Stimulated activated CD4-positive, alpha-beta T cell treated with anti-CD3 and anti-CD28 coated beads, Interleukin-2, amount 100 ng/mL, for 48 hours (primary cell): Measurements from ENCODE around the gene EPM2A.

Experiments used
- DNase-seq, 2 donors: peaks; one replicate each; pipeline ENCODE4 v3.0.0-alpha.2; 2020

Gene EPM2A

DNA sequence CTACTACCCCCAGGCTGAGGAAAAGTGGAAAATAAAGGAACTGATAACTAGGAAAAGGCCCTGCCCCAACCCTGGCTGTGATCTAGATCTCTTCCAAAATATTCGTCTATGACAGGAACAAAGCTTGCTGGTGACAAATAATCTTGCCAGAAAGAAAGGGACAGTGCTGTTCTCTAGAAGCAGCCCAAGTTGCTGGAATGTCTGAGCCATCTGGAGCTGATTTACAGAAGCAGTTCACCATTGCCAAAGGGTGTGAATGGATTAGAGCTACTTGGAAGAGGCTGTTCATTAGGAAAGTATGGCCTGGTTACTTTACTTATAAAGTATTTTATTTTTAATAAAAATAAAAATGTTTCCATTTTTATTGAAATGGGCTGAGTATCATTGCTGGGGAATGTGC, 146.3 kb downstream of the EPM2A start:
- DNase-seq: no peak

DNA sequence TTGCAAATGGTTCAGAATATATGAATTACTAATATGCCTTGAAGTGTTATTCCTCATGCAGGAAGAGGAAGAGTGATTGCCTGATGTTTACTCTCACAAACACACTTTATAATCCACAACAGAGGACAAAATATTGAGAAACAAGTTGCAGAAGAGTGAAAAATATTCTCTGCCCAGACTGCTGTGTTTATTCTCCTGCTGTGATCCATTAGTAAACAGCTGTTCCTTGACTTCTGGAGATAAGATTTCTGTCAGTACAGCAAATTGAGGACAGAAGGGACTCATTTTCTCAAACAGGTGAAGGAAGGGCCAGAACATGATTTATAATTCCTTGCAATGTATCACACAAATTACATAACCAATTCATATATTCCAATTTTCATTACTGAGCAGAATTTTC, 148.0 kb downstream of the EPM2A start:
- no peak for DNase-seq

DNA sequence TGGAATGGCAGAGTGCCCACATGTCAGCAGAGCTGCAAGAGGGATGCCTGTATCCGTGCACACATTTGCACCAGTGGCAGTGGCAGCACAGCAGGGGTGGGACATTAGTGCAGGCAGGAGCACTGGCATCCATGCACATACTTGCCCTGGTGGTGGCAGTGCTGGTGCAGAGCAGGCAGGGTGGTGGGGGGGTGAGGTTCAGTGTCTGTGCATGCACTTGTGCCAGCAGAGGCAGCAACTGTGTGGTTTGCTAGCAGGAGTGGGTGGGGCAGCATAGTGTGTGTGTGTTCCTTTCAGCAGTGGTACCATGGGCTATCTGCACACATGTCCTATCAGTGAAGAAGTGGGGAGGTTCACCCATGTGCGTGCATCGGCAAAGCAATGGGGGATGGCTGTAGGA, 151.6 kb downstream of the EPM2A start:
- no peak for DNase-seq
